ENCODE measurements around the gene IL22. TPM values are rescaled to one million over a fixed set of nuclear protein-coding genes. Genes with fewer than 3 reads are reported as not detected.

Gene IL22
- total RNA-seq, 1 experiment from 2014 or later: not detected

GRCh38 chr12:68268967-68269366 lies 15.6 kb upstream of the IL22 start:
- Histone ChIP-seq H2AFZ (ENCODE audit: low read length) (no peak overlapping the region), H2BK20ac (ENCODE audit: low read depth, low read length, poor library complexity, severe bottlenecking) (no peak overlapping the region), H4K91ac (ENCODE audit: insufficient read length, low read depth, low read length) (no peak overlapping the region), H3K4me1 (ENCODE audit: insufficient read depth, low read length) (no peaks in the 10 kb centered on the region), H3K27me3 (ENCODE audit: insufficient read depth, low read length) (no peaks in the 10 kb centered on the region), H3K4ac (ENCODE audit: low read depth, low read length) (no peak overlapping the region), H3T11ph (ENCODE audit: low read length) (no peak overlapping the region), H3K18ac (ENCODE audit: insufficient read length, low read depth, low read length) (no peak overlapping the region), H3K27ac (ENCODE audit: insufficient read length, low read depth, low read length) (no peak overlapping the region), H2BK5ac (ENCODE audit: insufficient read length, low read length) (no peak overlapping the region), H2BK12ac (ENCODE audit: insufficient read length, low read depth, low read length) (no peak overlapping the region), H3K79me1 (ENCODE audit: insufficient read depth, low read depth, low read length, poor library complexity, severe bottlenecking) (no peaks in the 10 kb centered on the region), H2BK15ac (ENCODE audit: low read depth, low read length) (no peak overlapping the region), H2BK120ac (ENCODE audit: low read depth, low read length, poor library complexity, severe bottlenecking) (no peak overlapping the region), H4K5ac (ENCODE audit: insufficient read length, low read depth, low read length) (no peak overlapping the region), H3K9me3 (ENCODE audit: control insufficient read depth, low read depth, low read length) (no peaks in the 10 kb centered on the region), H2AK5ac (ENCODE audit: insufficient read length, low read length) (no peak overlapping the region), H3K4me2 (ENCODE audit: insufficient read depth, insufficient read length, low read length) (no peak overlapping the region), H3K9ac (ENCODE audit: extremely low read depth, insufficient read length, low read length) (no peak overlapping the region), H3K23me2 (ENCODE audit: insufficient read length, low read depth, low read length, poor library complexity, severe bottlenecking) (no peaks in the 10 kb centered on the region), H3K14ac (ENCODE audit: insufficient read depth, low read length) (no peak overlapping the region), H4K8ac (replicated peaks; ENCODE audit: insufficient read length, low read depth, low read length) (no peak overlapping the region), H3K23ac (ENCODE audit: insufficient read length, low read depth, low read length) (no peak overlapping the region), H3K56ac (ENCODE audit: insufficient read length, low read depth, low read length) (no peak overlapping the region), H3K79me2 (ENCODE audit: insufficient read depth, low read length) (no peaks in the 10 kb centered on the region), H4K20me1 (ENCODE audit: control insufficient read depth, insufficient read depth, insufficient read length) (no peaks in the 10 kb centered on the region)
- Mint-ChIP-seq H3K36me3 (ENCODE audit: insufficient read depth in 1 of 3, low read depth in 3 of 3) (no peaks in the 10 kb centered on the region), H3K4me1 (no peaks in the 10 kb centered on the region; a peak in 1 of 4 replicates), H3K9me3 (no peaks in the 10 kb centered on the region), H3K27me3 (ENCODE audit: low read depth) (no peaks in the 10 kb centered on the region; the same call in 1 of the 2 replicates), H3K27ac (no peak overlapping the region), H3K4me3 (no peak overlapping the region)
- no peak for DNase-seq
- no peak for TF ChIP-seq CTCF (conservative IDR thresholded peaks at IDR 0.05)
